Panc1 (cell line): ENCODE measurements around the gene COL16A1.

Source experiments
- CTCF ChIP-seq: fragments of 450-650 bp; IDR thresholded peaks from 2 replicates; pipeline ENCODE4 v1.5.1; 2017; ENCODE audit warnings: mild to moderate bottlenecking
- POLR2AphosphoS5 ChIP-seq: IDR thresholded peaks from 2 replicates; pipeline ENCODE4 v1.6.1; 2012; ENCODE audit warnings: mild to moderate bottlenecking, low read depth, low read length, moderate library complexity
- REST ChIP-seq, 2 experiments: IDR thresholded peaks; 2 replicates each; pipeline ENCODE4 v1.6.1; 2011 to 2012; ENCODE audit warnings: low read depth in 2 of 2, control low read depth in 1 of 2, low read length in 1 of 2, mild to moderate bottlenecking in 1 of 2, moderate library complexity in 1 of 2; ENCODE audit not compliant: insufficient read depth in 1 of 2
- TCF7L2 ChIP-seq: IDR thresholded peaks from 2 replicates; pipeline ENCODE4 v1.6.1; 2011; ENCODE audit warnings: mild to moderate bottlenecking, low read depth, low read length, inconsistent platforms

DNA sequence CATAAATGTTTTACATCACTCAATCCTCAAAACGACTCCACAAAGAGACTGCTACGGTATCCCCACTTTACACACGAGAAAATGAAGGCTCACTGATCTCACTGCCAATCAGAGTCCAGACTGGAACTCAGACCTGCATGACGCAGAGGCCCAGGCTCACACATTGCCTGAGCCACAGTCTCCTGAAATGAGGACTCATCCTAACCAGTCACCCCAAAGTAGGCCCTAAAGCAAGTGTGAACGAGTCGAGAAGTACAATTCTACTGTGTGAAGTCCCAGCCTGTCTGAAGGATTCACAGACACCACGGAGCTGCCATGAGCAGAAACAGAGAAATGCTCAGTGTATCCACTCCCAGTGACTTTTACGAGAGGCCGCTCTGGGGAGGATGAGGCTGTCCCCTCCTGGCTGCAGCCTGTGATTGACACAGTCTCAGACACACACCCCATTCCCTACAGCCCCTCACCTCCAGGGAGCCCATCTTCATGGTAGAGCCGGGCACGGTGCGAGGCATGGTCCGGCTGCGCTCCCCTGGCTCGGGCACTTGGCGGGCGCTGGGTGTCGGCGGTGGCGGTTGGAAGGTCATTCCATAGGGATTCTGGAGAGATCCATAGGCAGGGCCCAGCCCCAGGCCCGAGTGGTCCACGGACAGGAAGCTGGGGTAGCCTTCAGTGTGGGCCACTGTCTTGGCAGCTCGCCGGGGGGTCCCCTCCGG lies 26.7 kb upstream of the COL16A1 start:
- TF ChIP-seq CTCF, result no peak
- no peak for TF ChIP-seq REST (IDR thresholded peaks at IDR 0.05; ENCODE audit: insufficient read depth in 1 of 2, low read depth in 2 of 2, low read length in 1 of 2)
- TF ChIP-seq POLR2AphosphoS5, result no peak
- no peak for TF ChIP-seq TCF7L2
